Measurements from ENCODE around the gene FBXW2.
"Not testable (repeated sequence)": the region's sequence is repeated elsewhere in the genome, so short reads cannot be mapped to it uniquely, and the experiment has no call there.

FBXW2 gene

DNA sequence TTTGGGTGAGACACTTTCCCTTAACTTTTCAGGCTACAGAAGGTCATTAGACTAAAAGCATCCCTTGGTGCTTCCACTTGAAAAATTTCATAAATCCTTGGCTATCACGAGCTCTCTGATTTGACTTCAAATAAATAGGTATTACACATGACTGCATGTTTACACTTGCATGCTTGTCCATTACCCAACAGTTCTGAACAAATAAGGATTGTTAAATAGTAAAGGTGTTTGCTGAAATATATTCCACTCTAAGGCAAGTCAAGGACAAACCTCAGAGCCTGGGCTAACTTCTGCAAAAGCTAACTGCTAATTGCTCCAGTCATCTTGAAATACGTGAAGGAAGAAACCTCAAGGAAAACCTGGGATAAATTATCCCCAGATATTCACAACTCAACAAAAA, 14.5 kb downstream of the FBXW2 start:
- DNase-seq (ENCODE audit: low read depth in 2 of 2): no peak

DNA sequence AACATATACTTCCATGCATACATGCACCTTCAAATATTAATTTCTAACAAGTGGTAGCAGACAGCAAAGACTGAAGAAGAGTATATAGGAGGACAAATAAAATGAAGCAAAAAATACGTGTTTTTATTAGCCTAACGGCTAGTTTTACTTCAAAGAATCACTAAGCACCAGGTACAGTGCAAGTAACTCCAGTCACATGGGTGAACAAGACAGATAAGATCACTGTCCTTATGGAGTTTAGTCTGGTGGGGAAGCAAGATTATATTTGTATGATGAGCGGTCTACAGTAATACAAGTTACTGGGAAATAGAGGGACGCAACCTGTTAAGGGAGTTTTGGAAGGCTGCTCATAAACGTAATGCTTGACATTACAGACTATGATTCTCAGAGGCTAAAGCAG, 16.0 kb downstream of the FBXW2 start:
- DNase-seq (ENCODE audit: low read depth in 2 of 2): no peak

DNA sequence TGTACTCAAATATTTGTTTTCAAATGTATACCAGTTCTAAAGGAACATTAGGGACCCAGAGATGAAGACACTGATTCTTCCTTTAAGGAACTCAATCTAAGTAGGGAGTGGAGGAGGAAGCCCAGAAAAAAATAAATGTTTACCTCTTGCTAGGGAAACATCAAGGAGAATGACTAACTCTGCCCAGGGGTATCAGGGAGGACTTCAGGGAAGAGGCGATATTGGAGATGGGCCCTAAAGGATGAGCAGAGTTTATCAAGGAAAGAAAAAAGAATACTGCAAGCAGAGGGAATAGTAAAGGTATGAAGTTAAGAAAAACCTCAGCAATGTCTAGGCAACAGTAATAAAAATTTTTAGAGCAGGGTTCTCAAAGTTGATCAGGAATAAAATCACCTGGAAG, 16.4 kb downstream of the FBXW2 start:
- DNase-seq (ENCODE audit: low read depth in 2 of 2): no peak

DNA sequence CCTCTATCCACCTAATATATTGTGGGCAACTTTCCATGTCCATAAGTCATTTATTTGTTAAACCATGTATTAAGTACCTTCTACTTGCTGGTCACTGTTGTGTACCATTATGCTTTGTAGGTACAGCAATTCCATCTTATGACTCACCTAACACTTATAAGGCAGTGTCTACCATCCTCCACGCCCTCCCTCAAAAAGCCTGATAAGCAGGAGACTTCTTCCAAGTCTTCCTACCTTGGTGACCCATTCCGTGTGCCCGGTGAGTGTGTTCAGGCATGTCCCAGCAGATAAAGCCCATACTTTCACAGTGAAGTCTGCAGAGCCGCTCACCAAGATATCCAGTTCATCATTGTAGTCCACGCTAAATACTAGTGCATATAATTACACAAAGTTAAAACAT, 17.4 kb downstream of the FBXW2 start:
- DNase-seq (ENCODE audit: low read depth in 2 of 2): no peak

DNA sequence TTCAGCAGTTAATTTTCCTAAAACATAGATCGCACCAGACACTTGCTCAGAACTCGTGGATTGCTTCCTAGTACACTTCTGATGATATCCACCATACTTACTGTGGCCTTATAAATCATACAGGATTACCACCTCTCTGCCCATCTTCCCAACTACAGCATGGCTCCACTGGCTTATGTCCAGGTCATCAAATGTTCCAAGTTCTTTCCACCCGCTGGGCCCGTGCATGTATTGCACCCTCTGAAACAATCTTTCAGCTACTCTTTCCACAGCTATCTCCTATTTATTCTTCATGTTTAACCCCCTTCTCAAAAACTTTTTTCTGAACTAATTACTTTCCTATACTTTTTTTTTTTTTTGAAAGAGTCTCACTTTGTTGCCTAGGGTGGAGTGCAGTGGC, 18.5 kb downstream of the FBXW2 start:
- DNase-seq (ENCODE audit: low read depth in 2 of 2): no peak

DNA sequence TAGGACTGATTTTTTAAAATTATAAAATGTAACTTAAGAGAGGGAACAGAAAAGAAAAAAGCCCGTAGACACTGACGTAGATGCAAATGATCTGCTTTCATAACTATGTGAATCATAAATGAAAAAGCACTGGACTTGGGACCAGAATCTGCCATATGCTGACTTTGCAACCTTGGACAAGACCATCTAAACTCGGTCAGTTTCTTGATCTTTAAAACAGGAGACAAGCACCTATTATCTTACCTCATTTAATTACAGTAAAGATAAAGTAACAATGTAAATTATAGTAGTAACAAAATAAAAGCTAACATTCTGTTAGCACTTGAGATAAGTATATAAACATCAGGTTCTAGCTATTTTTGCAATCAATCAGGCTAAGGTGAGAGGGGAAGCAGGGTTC, 20.0 kb downstream of the FBXW2 start:
- DNase-seq (ENCODE audit: low read depth in 2 of 2): no peak

DNA sequence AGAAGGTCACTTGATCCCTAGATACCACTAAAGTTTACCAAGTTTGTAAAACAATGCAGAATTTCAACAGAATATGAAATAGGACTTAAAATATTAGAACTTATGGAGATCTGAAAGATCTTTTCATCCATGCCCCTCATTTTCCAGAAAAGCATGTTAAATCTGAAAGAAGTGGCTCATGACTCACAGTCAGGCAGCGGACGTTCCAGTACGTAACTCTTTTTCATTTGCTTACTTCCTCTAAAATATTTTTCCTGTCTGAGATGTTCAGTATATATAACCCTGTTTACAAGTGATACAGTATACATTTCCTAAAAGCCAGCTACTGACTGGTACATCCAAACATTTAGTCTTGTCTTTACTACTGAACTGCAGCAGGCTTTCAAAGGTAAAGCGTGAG, 22.3 kb downstream of the FBXW2 start:
- DNase-seq (ENCODE audit: low read depth in 2 of 2): no peak

DNA sequence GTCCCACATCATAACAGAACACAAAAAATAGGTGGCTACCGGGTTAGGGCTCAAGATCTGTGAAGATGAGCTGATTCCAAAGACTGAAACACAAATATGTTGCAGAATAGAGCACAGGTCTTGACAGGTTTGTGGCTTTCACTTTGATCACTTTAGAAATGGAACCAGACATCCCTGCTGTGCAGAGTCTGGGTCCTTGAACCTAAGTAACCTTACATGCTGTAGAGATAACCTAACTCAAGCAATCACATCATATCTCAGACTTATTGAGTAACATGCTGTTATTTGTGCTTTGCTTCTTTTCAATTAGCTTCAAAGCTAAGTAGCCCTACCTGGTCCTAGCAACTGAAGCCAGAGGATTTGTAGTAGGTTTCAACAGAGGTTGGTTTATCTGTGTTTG, 24.3 kb downstream of the FBXW2 start:
- no peak for DNase-seq (ENCODE audit: low read depth in 2 of 2)

DNA sequence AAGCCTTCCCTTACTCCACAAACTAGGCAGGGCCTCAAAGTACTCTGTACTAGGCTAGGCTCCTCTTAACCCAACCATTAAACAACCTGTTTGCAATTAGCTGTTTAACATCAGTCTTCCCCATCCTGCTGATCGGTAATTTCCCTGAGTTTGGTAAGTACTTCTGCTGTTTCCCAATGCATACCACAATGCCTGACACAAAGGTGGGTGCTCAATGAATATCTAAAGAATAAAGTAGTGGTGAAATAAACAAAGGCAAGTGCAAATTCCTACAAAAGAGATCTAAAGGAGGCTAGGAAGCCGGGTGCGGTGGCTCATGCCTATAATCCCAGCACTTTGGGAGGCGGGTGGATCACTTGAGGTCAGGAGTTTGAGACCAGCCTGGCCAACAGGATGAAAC, 25.0 kb downstream of the FBXW2 start:
- no peak for DNase-seq (ENCODE audit: low read depth in 2 of 2)

DNA sequence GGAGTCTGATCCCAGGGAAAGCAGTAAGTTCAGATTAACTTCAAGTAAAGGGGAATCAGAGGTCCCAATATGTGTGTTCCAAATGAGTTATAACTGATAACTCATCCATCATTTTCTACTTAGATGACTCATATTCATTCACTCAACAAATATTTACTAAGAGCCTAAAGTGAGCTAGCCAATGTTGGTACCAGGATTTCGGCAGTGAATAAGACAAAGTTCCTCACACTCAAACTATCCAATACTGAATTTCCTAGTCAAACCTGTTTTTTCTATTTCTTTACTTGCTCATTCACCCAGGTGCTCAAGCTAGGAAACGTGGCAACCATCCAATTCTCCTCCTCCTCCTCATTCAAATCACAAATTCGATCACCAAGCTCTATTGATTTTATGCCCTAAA, 25.8 kb downstream of the FBXW2 start:
- DNase-seq (ENCODE audit: low read depth in 2 of 2): no peak

DNA sequence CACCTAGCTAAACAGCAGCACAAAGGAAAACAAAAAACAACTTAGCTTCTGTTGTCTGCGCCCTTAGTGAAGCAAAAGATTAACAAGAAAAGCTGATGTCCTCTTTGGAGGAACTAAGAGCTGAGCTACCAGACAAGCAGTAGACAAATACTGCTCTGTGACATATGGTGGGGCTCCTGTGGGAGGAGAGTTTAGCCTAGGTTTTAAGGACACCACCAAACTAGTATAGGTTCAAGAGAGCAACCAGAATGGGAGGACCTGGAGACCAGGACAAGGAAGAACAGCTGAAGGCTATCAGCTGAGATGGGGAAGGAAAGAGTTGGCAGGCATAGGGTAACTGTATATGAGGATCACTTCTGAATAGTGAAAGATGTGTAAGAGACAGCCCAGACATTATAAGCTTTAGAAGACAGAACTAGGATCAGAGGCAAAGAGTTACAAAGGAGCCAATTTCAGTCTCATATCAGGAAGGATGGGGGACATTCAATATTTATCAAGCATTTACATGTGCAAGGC, 27.2 kb downstream of the FBXW2 start:
- DNase-seq (ENCODE audit: low read depth in 2 of 2): no peak

DNA sequence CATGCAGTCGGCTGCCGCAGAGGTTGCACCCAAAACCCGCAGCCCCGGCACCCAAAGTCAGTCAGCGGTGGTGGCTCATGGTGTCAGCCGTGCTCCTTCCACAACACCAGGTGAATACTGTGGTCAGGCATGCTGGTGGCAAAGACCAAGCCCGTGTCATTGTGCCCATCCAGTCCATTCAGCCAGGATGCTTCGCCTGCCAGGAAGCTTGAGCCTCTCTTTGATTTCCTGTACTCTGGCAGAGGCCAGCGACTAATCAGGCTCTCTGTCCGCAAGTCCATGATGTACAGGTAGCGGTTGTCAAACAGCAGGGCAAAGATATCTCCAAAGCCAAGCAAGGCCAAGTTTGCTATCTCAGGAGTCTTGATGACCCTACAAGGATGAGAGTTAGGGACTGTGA, 28.7 kb downstream of the FBXW2 start:
- no peak for DNase-seq (ENCODE audit: low read depth in 2 of 2)

DNA sequence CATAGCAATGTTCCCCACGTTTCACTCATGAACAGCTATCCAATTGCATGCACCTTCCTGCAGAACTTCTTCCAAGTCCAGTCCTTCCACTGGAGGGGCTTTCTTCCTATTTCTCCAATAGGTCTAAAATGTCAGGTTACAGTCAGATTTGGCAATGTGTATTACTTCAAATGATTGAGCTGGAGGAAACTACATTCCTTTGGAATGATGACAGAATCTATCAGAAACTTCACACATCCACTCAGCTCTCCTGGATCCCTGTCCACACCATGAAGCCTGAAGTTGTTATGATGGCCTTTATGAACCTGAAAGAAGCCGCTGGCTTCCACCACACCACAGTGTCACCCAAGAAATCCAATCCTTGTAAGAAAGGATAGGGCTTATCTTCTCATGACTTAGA, 32.2 kb downstream of the FBXW2 start:
- no peak for DNase-seq (ENCODE audit: low read depth in 2 of 2)

DNA sequence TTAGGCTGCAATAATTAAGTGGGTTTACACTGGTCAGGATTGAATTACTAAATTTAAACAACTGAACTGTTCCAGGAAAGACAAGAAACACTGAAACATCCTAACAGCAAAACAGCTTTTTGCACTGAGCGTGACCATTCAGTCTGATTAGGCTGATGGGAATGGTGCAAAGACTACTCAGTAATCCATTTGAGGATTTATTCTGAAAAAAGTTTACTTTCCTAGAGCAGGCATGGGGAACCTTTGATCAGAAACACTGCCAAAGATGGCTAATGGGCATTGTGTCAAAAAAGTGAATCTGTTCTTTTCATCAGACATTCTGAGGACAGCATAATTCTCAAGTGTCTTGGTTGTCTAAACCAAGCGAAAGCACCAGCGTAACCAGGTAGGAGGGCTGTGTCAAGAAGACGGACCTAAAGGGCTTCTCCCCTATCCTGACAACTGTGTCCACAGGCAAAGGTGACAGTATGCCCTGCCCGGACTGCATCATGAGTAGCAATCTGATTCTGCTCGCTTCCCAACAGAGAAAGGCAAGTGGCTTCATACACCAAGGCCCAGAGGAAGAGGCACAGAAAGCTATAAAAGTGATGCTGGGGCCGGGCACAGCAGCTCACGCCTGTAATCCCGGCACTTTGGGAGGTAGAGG, 33.3 kb downstream of the FBXW2 start:
- no peak for DNase-seq (ENCODE audit: low read depth in 2 of 2)

DNA sequence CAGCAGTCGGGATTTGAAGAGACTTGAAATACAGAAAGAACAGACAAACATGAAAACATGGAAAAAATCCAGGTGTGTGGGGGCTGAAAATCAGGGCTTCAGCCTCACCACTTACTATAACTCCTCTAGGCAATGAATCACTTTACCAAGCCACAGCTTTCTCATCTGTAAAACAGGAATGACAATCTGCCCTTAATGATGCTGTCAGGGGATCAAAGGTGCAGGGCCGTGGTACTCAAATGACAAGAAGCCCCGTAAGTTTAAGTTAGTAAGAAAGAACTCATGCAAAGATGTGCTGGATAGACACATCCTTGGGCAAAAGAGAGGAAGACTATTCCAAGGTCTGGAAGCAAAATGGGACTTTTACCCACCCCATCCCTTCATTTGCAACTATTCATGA, 34.7 kb downstream of the FBXW2 start:
- no peak for DNase-seq (ENCODE audit: low read depth in 2 of 2)

DNA sequence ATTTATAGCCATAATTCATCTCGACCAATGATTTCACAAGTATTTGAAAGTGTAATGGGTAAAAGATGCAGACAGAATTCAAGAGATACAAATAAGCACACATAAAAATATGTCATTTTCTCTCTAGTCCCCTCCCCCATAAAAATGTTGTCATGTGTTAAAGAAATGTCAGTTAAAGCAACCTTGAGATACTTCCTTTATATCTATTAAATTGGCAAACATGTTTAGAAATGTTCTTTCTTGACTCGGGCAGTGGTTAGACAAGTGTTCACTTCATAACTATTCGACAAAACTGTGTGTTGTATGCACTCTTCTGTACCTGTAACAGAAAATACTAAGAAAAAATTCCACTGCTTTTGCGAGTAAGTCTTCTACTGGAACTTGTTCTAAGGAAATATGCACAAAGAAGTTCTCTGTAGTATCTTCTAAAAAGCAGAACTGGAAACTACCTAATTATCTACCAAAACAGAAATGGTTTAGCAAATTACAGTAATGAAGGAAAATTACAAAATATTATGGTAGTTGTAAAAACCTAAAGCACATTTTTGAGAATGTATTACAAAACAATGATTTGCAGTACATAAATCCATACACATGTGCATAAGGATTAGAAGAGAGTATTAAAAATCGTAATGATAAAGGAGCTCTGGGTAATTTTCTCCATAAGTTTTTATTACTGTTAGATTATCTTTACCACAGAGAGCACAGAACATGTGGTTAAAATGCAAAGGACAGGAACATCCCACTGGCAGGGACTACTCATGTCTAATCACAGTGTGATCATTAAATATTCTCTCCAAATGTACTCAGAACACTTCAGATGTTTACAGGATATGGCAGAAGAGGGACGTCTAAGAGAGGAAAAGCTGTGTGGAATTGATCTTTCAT, 35.9 kb downstream of the FBXW2 start:
- no peak for DNase-seq (ENCODE audit: low read depth in 2 of 2)

DNA sequence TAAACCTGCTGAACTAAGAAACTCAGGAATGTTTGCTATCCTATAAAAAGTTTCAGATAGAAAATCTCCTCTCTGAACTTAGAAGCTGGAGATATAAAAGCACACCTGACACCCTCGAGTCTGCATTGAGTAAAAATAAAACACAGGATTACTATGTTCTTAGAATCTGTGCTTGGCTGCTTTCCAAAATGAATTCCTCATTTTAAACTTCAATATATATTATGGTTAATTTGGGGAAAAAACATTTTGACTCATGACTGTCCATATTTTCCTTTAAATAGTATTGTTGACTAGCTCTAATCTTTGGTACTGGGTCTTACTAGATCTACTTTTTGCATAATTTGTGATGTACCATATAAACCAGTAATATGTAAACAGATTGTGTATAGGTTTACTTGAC, 36.7 kb downstream of the FBXW2 start:
- DNase-seq (ENCODE audit: low read depth in 2 of 2): no peak

DNA sequence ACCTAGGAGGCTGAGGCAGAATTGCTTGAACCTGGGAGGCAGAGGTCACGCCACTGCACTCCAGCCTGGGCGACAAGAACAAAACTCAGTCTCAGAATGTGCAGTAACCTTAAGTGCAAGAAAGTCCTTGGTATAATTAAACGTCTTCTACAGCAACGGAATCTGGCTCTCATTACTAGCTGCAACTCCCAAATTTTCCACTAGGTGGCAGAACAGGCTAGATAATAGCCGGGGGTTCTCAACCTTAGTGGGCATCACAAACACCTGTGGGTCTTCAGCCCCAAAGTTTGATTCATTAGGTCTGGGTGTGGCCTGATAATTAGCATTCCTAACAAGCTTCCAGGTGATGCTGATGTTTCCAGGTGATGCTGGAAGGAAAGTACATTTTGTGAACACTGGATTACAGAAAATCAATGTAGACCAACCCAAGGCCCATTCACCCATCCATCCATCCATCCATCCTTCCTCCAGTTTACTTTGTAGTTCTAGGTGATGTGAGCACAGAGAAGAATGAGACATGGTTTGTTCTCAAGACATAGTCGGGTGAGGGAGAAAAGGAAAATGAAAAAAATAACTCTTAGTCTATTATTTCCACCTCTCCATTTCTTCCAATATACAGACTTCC, 37.3 kb downstream of the FBXW2 start:
- peak; percentile 17 to 37 for DNase-seq (ENCODE audit: low read depth in 2 of 2)

DNA sequence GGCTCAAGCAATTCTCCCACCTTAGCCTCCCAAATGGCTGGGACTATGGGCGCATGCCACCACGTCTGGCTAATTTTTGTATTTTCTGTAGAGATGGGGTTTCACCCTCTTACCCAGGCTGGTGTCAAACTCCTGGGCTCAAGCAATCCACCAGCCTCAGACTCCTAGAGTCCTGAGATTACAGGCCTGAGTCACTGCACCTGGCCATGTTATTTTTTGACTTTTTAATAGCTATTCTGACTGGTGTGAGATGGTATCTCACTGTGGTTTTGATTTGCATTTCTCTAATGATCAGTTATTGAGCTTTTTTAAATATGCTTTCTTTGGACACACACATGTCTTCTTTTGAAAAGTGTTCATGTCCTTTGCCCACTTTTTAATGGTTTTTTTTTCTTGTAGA, 38.2 kb downstream of the FBXW2 start:
- no peak for DNase-seq (ENCODE audit: low read depth in 2 of 2)

DNA sequence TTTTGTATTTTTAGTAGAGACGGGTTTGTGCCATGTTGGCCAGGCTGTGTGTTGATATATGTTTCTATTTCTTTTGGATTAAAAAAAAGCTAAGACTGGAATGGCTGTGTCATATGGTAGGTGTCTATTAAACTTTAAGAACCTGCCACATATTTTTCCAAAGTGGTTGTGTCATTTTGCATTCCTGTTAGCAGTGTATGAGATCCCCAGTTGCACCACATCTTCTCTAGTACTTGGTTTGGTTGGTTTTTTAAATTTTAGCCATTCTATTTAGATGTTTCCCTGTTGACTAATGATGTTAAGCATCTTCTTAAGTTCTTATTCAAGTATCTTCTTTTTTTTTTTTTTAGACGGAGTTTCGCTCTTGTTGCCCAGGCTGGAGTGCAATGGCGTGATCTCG, 42.8 kb downstream of the FBXW2 start:
- DNase-seq (ENCODE audit: low read depth in 2 of 2): no peak

DNA sequence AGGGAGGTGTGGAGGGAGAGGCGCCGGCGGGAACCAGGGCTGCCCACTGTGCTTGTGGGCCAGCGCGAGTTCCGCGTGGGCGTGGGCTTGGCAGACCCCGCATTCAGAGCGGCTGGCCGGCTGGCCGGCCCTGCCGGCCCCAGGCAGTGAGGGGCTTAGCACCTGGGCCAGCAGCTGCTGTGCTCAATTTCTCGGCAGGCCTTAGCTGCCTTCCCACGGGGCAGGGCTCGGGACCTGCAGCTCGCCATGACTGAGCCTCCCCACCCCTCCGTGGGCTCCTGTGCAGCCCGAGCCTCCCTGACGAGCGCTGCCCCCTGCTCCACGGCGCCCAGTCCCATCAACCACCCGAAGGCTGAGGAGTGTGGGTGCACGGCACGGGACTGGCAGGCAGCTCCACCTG, 46.9 kb downstream of the FBXW2 start:
- DNase-seq (ENCODE audit: low read depth in 2 of 2): not testable (repeated sequence)

DNA sequence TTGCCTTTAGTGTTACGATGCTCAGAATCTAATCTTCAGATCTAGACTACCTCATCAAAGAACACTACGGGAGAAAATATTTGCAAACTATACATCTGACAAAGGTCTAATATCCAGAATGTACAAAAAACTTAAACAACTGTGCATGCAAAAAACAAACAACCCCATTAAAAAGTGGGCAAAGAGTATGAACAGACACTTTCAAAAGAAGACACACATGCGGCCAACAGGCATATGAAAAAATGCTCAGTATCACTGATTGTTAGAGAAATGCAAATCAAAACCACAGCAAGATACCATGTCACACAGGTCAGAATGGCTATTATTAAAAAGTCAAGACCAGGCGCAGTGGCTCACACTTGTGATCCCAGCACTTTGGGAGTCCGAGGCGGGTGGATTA, 47.9 kb downstream of the FBXW2 start:
- DNase-seq (ENCODE audit: low read depth in 2 of 2): no peak

DNA sequence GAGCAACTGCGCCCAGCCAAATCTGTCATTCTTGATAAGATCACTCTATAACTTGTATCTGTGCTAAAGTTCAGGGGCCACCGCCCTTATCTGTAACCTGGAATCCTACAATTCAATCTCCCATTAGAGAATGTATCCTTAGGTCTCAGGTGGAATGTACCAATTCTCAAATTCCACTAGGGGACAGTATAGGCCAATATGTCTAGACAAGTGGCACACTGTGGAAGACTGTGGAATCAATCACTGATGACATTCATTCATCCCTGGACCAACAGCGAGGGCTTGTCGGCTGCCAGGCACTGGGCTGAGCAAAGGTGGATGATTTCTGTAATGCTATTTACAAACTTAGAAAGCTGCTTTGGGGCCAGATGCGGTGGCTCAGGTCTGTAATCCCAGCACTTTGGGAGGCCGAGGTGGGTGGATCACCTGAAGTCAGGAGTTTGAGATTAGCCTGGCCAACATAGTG, 50.2 kb downstream of the FBXW2 start:
- DNase-seq (ENCODE audit: low read depth in 2 of 2): no peak
